HepG2 (cell line): ENCODE measurements around the gene TEKT1. TPM values are rescaled to one million over a fixed set of nuclear protein-coding genes. Genes with fewer than 3 reads are reported as not detected.

ENCODE experiments used
- ATAC-seq: fragments of 200-7000 bp; cut with Tn5 transposase; 3 replicates; pipeline ENCODE4 v1.9.1; 2020; ENCODE audit warnings: mild to moderate bottlenecking, moderate library complexity
- BruUV-seq: library from RNA; stranded (reverse); fragments of 400-500 nt; replicated peaks from 2 replicates; lab custom pipeline; 2021; lab: Mats Ljungman, UMichigan
- CTCF ChIA-PET: fragments of 300-600 bp; formaldehyde crosslinking; extraction: SDS; loops from one replicate; lab custom pipeline; 2021; ENCODE audit warnings: low total read pairs, inconsistent platforms, low intra/inter-chr PET ratio; lab: Yijun Ruan, JAX
- POLR2A ChIA-PET: fragments of 350-600 bp; sonication (Branson Sonifier 250); formaldehyde crosslinking; loops from one replicate; lab custom pipeline; 2020; ENCODE audit warnings: antibody characterized with exemption, inconsistent platforms; lab: Yijun Ruan, JAX
- DNase-seq: peaks from one replicate; pipeline ENCODE4 v3.0.0-alpha.2; 2015; ENCODE audit warnings: low spot score
- FAIRE-seq: peaks from 3 replicates; lab custom pipeline; 2011; peaks lifted over from hg19 to GRCh38; lab: Jason Lieb, UNC
- H2AFZ ChIP-seq: one replicate; pipeline ENCODE4 v1.6.1; 2011; ENCODE audit warnings: low read length, inconsistent platforms
- H3K27ac ChIP-seq: fragments of 300-600 bp; 3 replicates; pipeline ENCODE4 v1.8.0; 2011; ENCODE audit warnings: mixed run types, mild to moderate bottlenecking, mixed read lengths, low read length, inconsistent platforms; ENCODE audit not compliant: insufficient read depth; ENCODE audit errors: extremely low read length
- H3K27me3 ChIP-seq, 2 experiments: fragments of 200-600 bp in 1 of 2; 2 replicates in 1 of 2; 3 replicates in 1 of 2; pipeline versions ENCODE4 v1.6.0 to v1.8.0; 2011; ENCODE audit warnings: low read length in 2 of 2, mild to moderate bottlenecking in 2 of 2, moderate library complexity in 2 of 2, inconsistent platforms in 1 of 2; ENCODE audit not compliant: insufficient read depth in 2 of 2, control insufficient read depth in 1 of 2
- H3K36me3 ChIP-seq, 2 experiments: fragments of 200-600 bp in 1 of 2; replicated peaks in 1 of 2; 2 replicates in 1 of 2; 3 replicates in 1 of 2; pipeline versions ENCODE4 v1.5.1 to v1.8.0; 2011; ENCODE audit warnings: low read length in 2 of 2, inconsistent platforms in 1 of 2; ENCODE audit not compliant: insufficient read depth in 2 of 2, control insufficient read depth in 1 of 2
- H3K4me1 ChIP-seq: 2 replicates; pipeline ENCODE4 v1.5.1; 2012; ENCODE audit warnings: low read length, inconsistent platforms; ENCODE audit not compliant: insufficient read depth
- H3K4me2 ChIP-seq: 2 replicates; pipeline ENCODE4 v1.6.0; 2011; ENCODE audit warnings: low read depth, low read length, inconsistent platforms
- H3K4me3 ChIP-seq, 3 experiments: fragments of 200-600 bp in 1 of 3; sonication (generic), shearing (Covaris generic) in 1 of 3; replicated peaks in 1 of 3; 2 replicates each; pipeline ENCODE4 v1.5.1; 2011 to 2016; ENCODE audit warnings: low read length in 3 of 3, inconsistent platforms in 2 of 3, low read depth in 2 of 3, mild to moderate bottlenecking in 2 of 3, control low read depth in 1 of 3, mixed read lengths in 1 of 3; ENCODE audit not compliant: insufficient read depth in 1 of 3
- H3K79me2 ChIP-seq: one replicate; pipeline ENCODE4 v1.6.1; 2011; ENCODE audit warnings: low read length, inconsistent platforms; ENCODE audit not compliant: insufficient read depth
- H3K9ac ChIP-seq: 2 replicates; pipeline ENCODE4 v1.6.0; 2011; ENCODE audit warnings: mild to moderate bottlenecking, low read depth, low read length, inconsistent platforms; ENCODE audit not compliant: insufficient read depth
- H3K9me3 ChIP-seq: 2 replicates; pipeline ENCODE4 v1.5.1; 2012; ENCODE audit warnings: mild to moderate bottlenecking, low read length
- H4K20me1 ChIP-seq: 2 replicates; pipeline ENCODE4 v1.6.0; 2011; ENCODE audit warnings: inconsistent platforms, mild to moderate bottlenecking, low read length, moderate library complexity; ENCODE audit not compliant: insufficient read depth
- CEBPG ChIP-seq: IDR thresholded peaks from 2 replicates; pipeline ENCODE4 v1.6.1; 2016
- HNF4G ChIP-seq, 2 experiments: sonication (generic) in 1 of 2; formaldehyde crosslinking in 1 of 2; IDR thresholded peaks; 2 replicates each; pipeline versions ENCODE4 v1.4.0 to v1.6.1; 2011 to 2020; ENCODE audit warnings: borderline replicate concordance in 2 of 2, low read depth in 2 of 2, mild to moderate bottlenecking in 2 of 2, low read length in 1 of 2, missing genetic modification reagents in 1 of 2, moderate library complexity in 1 of 2
- MZF1 ChIP-seq: sonication (generic); formaldehyde crosslinking; IDR thresholded peaks from 2 replicates; pipeline ENCODE4 v1.8.1; 2023; ENCODE audit warnings: mild to moderate bottlenecking, missing genetic modification reagents, borderline replicate concordance
- NCOA2 ChIP-seq: sonication (generic); formaldehyde crosslinking; IDR thresholded peaks from 2 replicates; pipeline ENCODE4 v1.8.0; 2022; ENCODE audit warnings: inconsistent platforms
- NFRKB ChIP-seq: fragments of 450-650 bp; IDR thresholded peaks from 2 replicates; pipeline ENCODE4 v1.6.1; 2017
- POLR2A ChIP-seq, 2 experiments: IDR thresholded peaks; 2 replicates each; pipeline ENCODE4 v1.6.1; 2011; ENCODE audit warnings: low read depth in 2 of 2, low read length in 2 of 2, mild to moderate bottlenecking in 1 of 2, moderate library complexity in 1 of 2; ENCODE audit not compliant: insufficient read depth in 1 of 2
- ZMYM2 ChIP-seq: sonication (generic); formaldehyde crosslinking; IDR thresholded peaks from 2 replicates; pipeline ENCODE4 v1.8.0; 2022; ENCODE audit warnings: mild to moderate bottlenecking, missing genetic modification reagents
- ZNF747 ChIP-seq: sonication (generic); formaldehyde crosslinking; IDR thresholded peaks from 2 replicates; pipeline ENCODE4 v1.8.1; 2023; ENCODE audit warnings: missing genetic modification reagents, mild to moderate bottlenecking, borderline replicate concordance
- WGBS: methylation state at CpG from one replicate; pipeline ENCODE4 v1.1.6; 2017; ENCODE audit warnings: low lambda C conversion rate; 5-methylcytosine and 5-hydroxymethylcytosine counted together
- in situ Hi-C: cut with HindIII; loops from 2 replicates; pipeline ENCODE4 v1.10.0; 2017; ENCODE audit warnings: low pct_unique_long_range_greater_than_20kb; ENCODE audit not compliant: extremely low pct_ligation_motif_present
- intact Hi-C: fragments of 100-400 bp; cut with micrococcal nuclease; formaldehyde crosslinking; loops from one replicate; pipeline ENCODE4 v1.10.0; 2022; ENCODE audit not compliant: unreplicated experiment
- polyA plus RNA-seq, 8 experiments: library from polyadenylated mRNA; depleted of rRNA in 3 of 8; stranded (reverse) in 7 of 8; unstranded in 1 of 8; fragments of >200 nt; fragmentation: Illumina TruSeq in 4 of 8; extraction: Trizol in 4 of 8; gene quantifications; 2 replicates each; pipeline versions ENCODE4 v1.2.1 to v1.2.3, GENCODE V29; 2011 to 2016; ENCODE audit warnings: low read depth in 4 of 8, missing spikeins in 1 of 8, mixed read lengths in 1 of 8; ENCODE audit not compliant: insufficient read depth in 1 of 8
- total RNA-seq, 5 experiments: library from RNA; depleted of rRNA; stranded (reverse); fragments of >200 nt; fragmentation: Illumina TruSeq; extraction: Trizol; gene quantifications; 2 replicates each; pipeline ENCODE4 v1.2.3, GENCODE V29; 2016; ENCODE audit warnings: low read depth in 1 of 5
- TF ChIP-seq, protein P1 (sequence below): sonication (generic); formaldehyde crosslinking; IDR thresholded peaks from 2 replicates; pipeline ENCODE4 v1.8.0; 2022; ENCODE audit warnings: missing genetic modification reagents, mild to moderate bottlenecking, borderline replicate concordance
- TF ChIP-seq, protein P2 (sequence below): IDR thresholded peaks from 2 replicates; pipeline ENCODE4 v1.6.1; 2016; ENCODE audit warnings: missing genetic modification reagents, missing compliant biosample characterization
- TF ChIP-seq, protein P3 (sequence below): sonication (generic); formaldehyde crosslinking; IDR thresholded peaks from 2 replicates; pipeline ENCODE4 v1.4.0; 2020; ENCODE audit warnings: mild to moderate bottlenecking, missing genetic modification reagents
- TF ChIP-seq, protein P4 (sequence below): sonication (generic); formaldehyde crosslinking; IDR thresholded peaks from 2 replicates; pipeline ENCODE4 v1.5.1; 2020; ENCODE audit warnings: mild to moderate bottlenecking, missing genetic modification reagents
- TF ChIP-seq, protein P5 (sequence below): sonication (generic); formaldehyde crosslinking; IDR thresholded peaks from 2 replicates; pipeline ENCODE4 v1.8.0; 2022; ENCODE audit warnings: mild to moderate bottlenecking, missing genetic modification reagents, borderline replicate concordance
- TF ChIP-seq, protein P6 (sequence below): sonication (generic); formaldehyde crosslinking; IDR thresholded peaks from 2 replicates; pipeline ENCODE4 v1.4.0; 2020; ENCODE audit warnings: missing genetic modification reagents

Gene TEKT1
- total and polyA plus RNA-seq, 2 of the 13 experiments (the other 11 are each of a cell fraction or from before 2014, with no cell fraction given): not detected

DNA sequence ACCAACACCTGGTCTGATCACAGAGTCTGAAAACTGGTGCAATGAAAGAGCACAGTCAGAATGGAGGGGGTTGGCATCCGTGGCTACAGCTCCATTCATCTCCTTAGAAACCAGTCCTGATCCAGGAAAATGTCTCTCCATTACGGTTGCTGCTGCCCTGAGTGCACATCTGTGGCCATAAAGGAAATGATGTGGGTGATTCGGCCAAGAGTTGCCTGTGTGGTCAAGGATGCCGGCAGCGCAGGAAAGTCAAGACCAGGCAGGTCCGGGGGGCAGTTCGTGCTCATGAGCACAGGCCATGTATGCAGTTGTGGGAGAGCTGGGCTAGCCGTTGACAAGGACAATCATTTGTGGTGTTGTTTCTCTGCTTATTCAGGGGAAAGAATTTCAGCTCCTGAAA is 69.8 kb downstream of the TEKT1 start:
- Histone ChIP-seq H3K27ac (no peak overlapping the region), H4K20me1 (no peaks in the 10 kb centered on the region), H3K79me2 (no peaks in the 10 kb centered on the region), H3K9me3 (no peaks in the 10 kb centered on the region), H3K9ac (no peak overlapping the region), H3K4me1 (no peaks in the 10 kb centered on the region), H3K36me3 (no peaks in the 10 kb centered on the region), H3K4me3 (no peak overlapping the region), H2AFZ (no peak overlapping the region), H3K4me2 (no peak overlapping the region), H3K27me3 (no peaks in the 10 kb centered on the region; a peak in 1 of 5 replicates)
- FAIRE-seq (no peak), DNase-seq (no peak), ATAC-seq (no peak)
- intact Hi-C loops: no loop called here
- in situ Hi-C loops: no loop called here
- CTCF ChIA-PET: no interaction called here
- WGBS: 84% methylated on average over 8 of the region's 8 CpGs
- POLR2A ChIA-PET: no interaction called here
- no TSS peak for BruUV-seq
- no peak for TF ChIP-seq POLR2A (IDR thresholded peaks at IDR 0.05; ENCODE audit: insufficient read depth in 1 of 2, low read depth in 2 of 2, low read length in 2 of 2)
- TF ChIP-seq, protein P1, sequence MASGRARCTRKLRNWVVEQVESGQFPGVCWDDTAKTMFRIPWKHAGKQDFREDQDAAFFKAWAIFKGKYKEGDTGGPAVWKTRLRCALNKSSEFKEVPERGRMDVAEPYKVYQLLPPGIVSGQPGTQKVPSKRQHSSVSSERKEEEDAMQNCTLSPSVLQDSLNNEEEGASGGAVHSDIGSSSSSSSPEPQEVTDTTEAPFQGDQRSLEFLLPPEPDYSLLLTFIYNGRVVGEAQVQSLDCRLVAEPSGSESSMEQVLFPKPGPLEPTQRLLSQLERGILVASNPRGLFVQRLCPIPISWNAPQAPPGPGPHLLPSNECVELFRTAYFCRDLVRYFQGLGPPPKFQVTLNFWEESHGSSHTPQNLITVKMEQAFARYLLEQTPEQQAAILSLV (CRISPR knock-in tag): no peak
- no peak for TF ChIP-seq ZNF747 (CRISPR knock-in tag)
- TF ChIP-seq, protein P2, sequence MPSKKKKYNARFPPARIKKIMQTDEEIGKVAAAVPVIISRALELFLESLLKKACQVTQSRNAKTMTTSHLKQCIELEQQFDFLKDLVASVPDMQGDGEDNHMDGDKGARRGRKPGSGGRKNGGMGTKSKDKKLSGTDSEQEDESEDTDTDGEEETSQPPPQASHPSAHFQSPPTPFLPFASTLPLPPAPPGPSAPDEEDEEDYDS: no peak
- TF ChIP-seq ZMYM2 (CRISPR knock-in tag): no peak
- TF ChIP-seq, protein P3, sequence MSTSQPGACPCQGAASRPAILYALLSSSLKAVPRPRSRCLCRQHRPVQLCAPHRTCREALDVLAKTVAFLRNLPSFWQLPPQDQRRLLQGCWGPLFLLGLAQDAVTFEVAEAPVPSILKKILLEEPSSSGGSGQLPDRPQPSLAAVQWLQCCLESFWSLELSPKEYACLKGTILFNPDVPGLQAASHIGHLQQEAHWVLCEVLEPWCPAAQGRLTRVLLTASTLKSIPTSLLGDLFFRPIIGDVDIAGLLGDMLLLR (CRISPR knock-in tag): no peak
- no peak for TF ChIP-seq HNF4G (IDR thresholded peaks at IDR 0.05; ENCODE audit: borderline replicate concordance, low read depth, low read length)
- no peak for TF ChIP-seq HNF4G (CRISPR knock-in tag; IDR thresholded peaks at IDR 0.05; ENCODE audit: borderline replicate concordance, low read depth)
- TF ChIP-seq NCOA2 (CRISPR knock-in tag): no peak
- TF ChIP-seq, protein P4, sequence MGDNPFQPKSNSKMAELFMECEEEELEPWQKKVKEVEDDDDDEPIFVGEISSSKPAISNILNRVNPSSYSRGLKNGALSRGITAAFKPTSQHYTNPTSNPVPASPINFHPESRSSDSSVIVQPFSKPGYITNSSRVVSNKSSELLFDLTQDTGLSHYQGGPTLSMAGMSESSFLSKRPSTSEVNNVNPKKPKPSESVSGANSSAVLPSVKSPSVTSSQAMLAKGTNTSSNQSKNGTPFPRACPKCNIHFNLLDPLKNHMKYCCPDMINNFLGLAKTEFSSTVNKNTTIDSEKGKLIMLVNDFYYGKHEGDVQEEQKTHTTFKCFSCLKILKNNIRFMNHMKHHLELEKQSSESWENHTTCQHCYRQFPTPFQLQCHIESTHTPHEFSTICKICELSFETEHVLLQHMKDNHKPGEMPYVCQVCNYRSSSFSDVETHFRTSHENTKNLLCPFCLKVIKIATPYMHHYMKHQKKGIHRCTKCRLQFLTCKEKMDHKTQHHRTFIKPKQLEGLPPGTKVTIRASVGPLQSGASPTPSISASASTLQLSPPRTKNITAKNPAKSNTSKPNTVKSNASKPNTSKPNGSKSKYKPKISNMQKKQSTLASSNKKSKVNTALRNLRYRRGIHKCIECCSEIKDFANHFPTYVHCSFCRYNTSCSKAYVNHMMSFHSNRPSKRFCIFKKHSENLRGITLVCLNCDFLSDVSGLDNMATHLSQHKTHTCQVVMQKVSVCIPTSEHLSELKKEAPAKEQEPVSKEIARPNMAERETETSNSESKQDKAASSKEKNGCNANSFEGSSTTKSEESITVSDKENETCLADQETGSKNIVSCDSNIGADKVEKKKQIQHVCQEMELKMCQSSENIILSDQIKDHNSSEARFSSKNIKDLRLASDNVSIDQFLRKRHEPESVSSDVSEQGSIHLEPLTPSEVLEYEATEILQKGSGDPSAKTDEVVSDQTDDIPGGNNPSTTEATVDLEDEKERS (CRISPR knock-in tag): no peak
- no peak for TF ChIP-seq MZF1 (CRISPR knock-in tag)
- no peak for TF ChIP-seq NFRKB
- TF ChIP-seq, protein P5, sequence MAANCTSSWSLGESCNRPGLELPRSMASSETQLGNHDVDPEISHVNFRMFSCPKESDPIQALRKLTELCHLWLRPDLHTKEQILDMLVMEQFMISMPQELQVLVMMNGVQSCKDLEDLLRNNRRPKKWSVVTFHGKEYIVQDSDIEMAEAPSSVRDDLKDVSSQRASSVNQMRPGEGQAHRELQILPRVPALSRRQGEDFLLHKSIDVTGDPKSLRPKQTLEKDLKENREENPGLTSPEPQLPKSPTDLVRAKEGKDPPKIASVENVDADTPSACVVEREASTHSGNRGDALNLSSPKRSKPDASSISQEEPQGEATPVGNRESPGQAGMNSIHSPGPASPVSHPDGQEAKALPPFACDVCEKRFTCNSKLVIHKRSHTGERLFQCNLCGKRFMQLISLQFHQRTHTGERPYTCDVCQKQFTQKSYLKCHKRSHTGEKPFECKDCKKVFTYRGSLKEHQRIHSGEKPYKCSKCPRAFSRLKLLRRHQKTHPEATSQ (CRISPR knock-in tag): no peak
- TF ChIP-seq, protein P6, sequence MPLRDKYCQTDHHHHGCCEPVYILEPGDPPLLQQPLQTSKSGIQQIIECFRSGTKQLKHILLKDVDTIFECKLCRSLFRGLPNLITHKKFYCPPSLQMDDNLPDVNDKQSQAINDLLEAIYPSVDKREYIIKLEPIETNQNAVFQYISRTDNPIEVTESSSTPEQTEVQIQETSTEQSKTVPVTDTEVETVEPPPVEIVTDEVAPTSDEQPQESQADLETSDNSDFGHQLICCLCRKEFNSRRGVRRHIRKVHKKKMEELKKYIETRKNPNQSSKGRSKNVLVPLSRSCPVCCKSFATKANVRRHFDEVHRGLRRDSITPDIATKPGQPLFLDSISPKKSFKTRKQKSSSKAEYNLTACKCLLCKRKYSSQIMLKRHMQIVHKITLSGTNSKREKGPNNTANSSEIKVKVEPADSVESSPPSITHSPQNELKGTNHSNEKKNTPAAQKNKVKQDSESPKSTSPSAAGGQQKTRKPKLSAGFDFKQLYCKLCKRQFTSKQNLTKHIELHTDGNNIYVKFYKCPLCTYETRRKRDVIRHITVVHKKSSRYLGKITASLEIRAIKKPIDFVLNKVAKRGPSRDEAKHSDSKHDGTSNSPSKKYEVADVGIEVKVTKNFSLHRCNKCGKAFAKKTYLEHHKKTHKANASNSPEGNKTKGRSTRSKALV: no peak
- no peak for TF ChIP-seq CEBPG (CRISPR knock-in tag)
